SK-N-SH (cell line): Measurements from ENCODE around the gene PLEKHM2. TPM values are rescaled to one million over a fixed set of nuclear protein-coding genes. Genes with fewer than 3 reads are reported as not detected.

Experiments used
- CTCF ChIA-PET: fragments of 300-600, 350-600 bp; formaldehyde crosslinking; extraction: SDS; loops from one replicate; lab custom pipeline; 2021; lab: Yijun Ruan, JAX
- POLR2A ChIA-PET: fragments of 350-600 bp; sonication (Branson Sonifier 250); formaldehyde crosslinking; extraction: SDS; loops from one replicate; lab custom pipeline; 2020; ENCODE audit warnings: antibody characterized with exemption, inconsistent platforms; lab: Yijun Ruan, JAX
- DNase-seq: peaks from one replicate; pipeline ENCODE4 v3.0.0; 2012
- H2AFZ ChIP-seq: fragments of 200-600 bp; sonication (generic); 2 replicates; pipeline ENCODE4 v1.8.1; 2016; ENCODE audit warnings: antibody characterized with exemption, mild to moderate bottlenecking, low read depth
- H3F3A ChIP-seq: fragments of 200-600 bp; sonication (generic); replicated peaks from 2 replicates; pipeline ENCODE3; 2016; ENCODE audit warnings: antibody characterized with exemption, mild to moderate bottlenecking; ENCODE audit not compliant: insufficient read depth
- H3K27ac ChIP-seq, 2 experiments: fragments of 200-500 bp in 1 of 2; fragments of 200-600 bp in 1 of 2; sonication (Bioruptor generic) in 1 of 2; sonication (generic), shearing (Covaris generic) in 1 of 2; 2 replicates each; pipeline versions ENCODE4 v1.5.1 to v1.6.1; 2014 to 2016; ENCODE audit warnings: low read depth in 2 of 2, inconsistent platforms in 1 of 2, low read length in 1 of 2, mild to moderate bottlenecking in 1 of 2, mixed read lengths in 1 of 2
- H3K27me3 ChIP-seq: fragments of 200-600 bp; sonication (generic), shearing (Covaris generic); 2 replicates; pipeline ENCODE4 v1.6.1; 2016; ENCODE audit warnings: mixed run types; ENCODE audit not compliant: insufficient read depth
- H3K36me3 ChIP-seq, 2 experiments: fragments of 200-500 bp in 1 of 2; fragments of 200-600 bp in 1 of 2; sonication (Bioruptor generic) in 1 of 2; sonication (generic) in 1 of 2; replicated peaks in 1 of 2; 2 replicates each; pipeline versions ENCODE3 to v1.5.1; 2014 to 2016; ENCODE audit warnings: low read length in 1 of 2, mild to moderate bottlenecking in 1 of 2; ENCODE audit not compliant: insufficient read depth in 2 of 2, control insufficient read depth in 1 of 2
- H3K4me1 ChIP-seq, 2 experiments: fragments of 200-500 bp in 1 of 2; fragments of 200-600 bp in 1 of 2; sonication (Bioruptor generic) in 1 of 2; sonication (generic), shearing (Covaris generic) in 1 of 2; 2 replicates each; pipeline versions ENCODE4 v1.5.1 to v1.6.1; 2014 to 2016; ENCODE audit warnings: low read depth in 1 of 2, low read length in 1 of 2, mixed run types in 1 of 2; ENCODE audit not compliant: insufficient read depth in 2 of 2, control insufficient read depth in 1 of 2
- H3K4me2 ChIP-seq: fragments of 200-600 bp; sonication (generic), shearing (Covaris generic); 2 replicates; pipeline ENCODE4 v1.6.1; 2017; ENCODE audit warnings: mixed run types
- H3K4me3 ChIP-seq, 2 experiments: fragments of 200-500 bp in 1 of 2; fragments of 200-600 bp in 1 of 2; sonication (Bioruptor generic) in 1 of 2; sonication (generic), shearing (Covaris generic) in 1 of 2; 2 replicates each; pipeline versions ENCODE4 v1.5.1 to v1.8.1; 2014 to 2016; ENCODE audit warnings: low read depth in 2 of 2, inconsistent platforms in 1 of 2, low read length in 1 of 2, mild to moderate bottlenecking in 1 of 2, mixed read lengths in 1 of 2, moderate library complexity in 1 of 2
- H3K79me2 ChIP-seq: fragments of 200-600 bp; sonication (generic); 2 replicates; pipeline ENCODE4 v1.8.1; 2017; ENCODE audit warnings: mild to moderate bottlenecking; ENCODE audit not compliant: insufficient read depth
- H3K9ac ChIP-seq: fragments of 200-600 bp; sonication (generic); 2 replicates; pipeline ENCODE4 v1.6.1; 2017; ENCODE audit warnings: mixed run types
- H3K9me2 ChIP-seq: fragments of 200-600 bp; sonication (generic); 2 replicates; pipeline ENCODE4 v1.6.1; 2017; ENCODE audit warnings: mixed run types
- H3K9me3 ChIP-seq: fragments of 200-600 bp; sonication (generic); 2 replicates; pipeline ENCODE4 v1.6.1; 2017; ENCODE audit warnings: mixed run types, mild to moderate bottlenecking, moderate library complexity
- H4K20me1 ChIP-seq: fragments of 200-600 bp; sonication (generic); 2 replicates; pipeline ENCODE4 v1.6.1; 2017; ENCODE audit warnings: mild to moderate bottlenecking, mixed run types; ENCODE audit not compliant: insufficient read depth
- CTCF ChIP-seq: fragments of 200-600 bp; sonication (generic); IDR thresholded peaks from 2 replicates; pipeline ENCODE4 v1.6.1; 2017; ENCODE audit warnings: antibody characterized with exemption, mild to moderate bottlenecking, moderate library complexity
- EZH2phosphoT487 ChIP-seq: fragments of 200-600 bp; sonication (generic); IDR thresholded peaks from 2 replicates; pipeline ENCODE4 v1.6.1; 2017; ENCODE audit warnings: low read depth, mixed run types, mild to moderate bottlenecking, antibody characterized with exemption, moderate library complexity, borderline replicate concordance
- FOSL2 ChIP-seq: IDR thresholded peaks from 2 replicates; pipeline ENCODE4 v1.4.0; 2012; ENCODE audit warnings: low read depth, mild to moderate bottlenecking, moderate library complexity, borderline replicate concordance
- FOXJ3 ChIP-seq: sonication (generic); formaldehyde crosslinking; IDR thresholded peaks from 2 replicates; pipeline ENCODE4 v1.5.1; 2020; ENCODE audit warnings: mild to moderate bottlenecking, missing genetic modification reagents
- FOXM1 ChIP-seq: IDR thresholded peaks from 2 replicates; pipeline ENCODE4 v1.4.0; 2012; ENCODE audit warnings: low read depth, mild to moderate bottlenecking
- JUND ChIP-seq: IDR thresholded peaks from 2 replicates; pipeline ENCODE4 v1.4.0; 2012
- MAX ChIP-seq: IDR thresholded peaks from 2 replicates; pipeline ENCODE4 v1.4.0; 2012; ENCODE audit warnings: low read depth
- MEF2A ChIP-seq: IDR thresholded peaks from 2 replicates; pipeline ENCODE4 v1.4.0; 2012; ENCODE audit warnings: low read depth, borderline replicate concordance
- MXI1 ChIP-seq: IDR thresholded peaks from 2 replicates; pipeline ENCODE4 v1.6.1; 2012; ENCODE audit warnings: mild to moderate bottlenecking, low read depth, low read length, improper control_type of control experiment
- NFIC ChIP-seq: IDR thresholded peaks from 2 replicates; pipeline ENCODE4 v1.4.0; 2012; ENCODE audit warnings: borderline replicate concordance
- POLR2AphosphoS5 ChIP-seq: IDR thresholded peaks from 2 replicates; pipeline ENCODE4 v1.6.1; 2012; ENCODE audit warnings: low read depth, low read length
- RAD21 ChIP-seq: IDR thresholded peaks from 2 replicates; pipeline ENCODE4 v1.6.1; 2012; ENCODE audit warnings: mild to moderate bottlenecking, low read length
- RCOR1 ChIP-seq: fragments of 150-350 bp; IDR thresholded peaks from 2 replicates; pipeline ENCODE4 v1.6.1; 2017; ENCODE audit warnings: antibody characterized with exemption, low read length
- RFX5 ChIP-seq: IDR thresholded peaks from 2 replicates; pipeline ENCODE4 v1.6.1; 2012; ENCODE audit warnings: mild to moderate bottlenecking, improper control_type of control experiment, low read length
- SIN3A ChIP-seq: IDR thresholded peaks from 2 replicates; pipeline ENCODE4 v1.6.1; 2012; ENCODE audit warnings: low read depth, mild to moderate bottlenecking, low read length, moderate library complexity, borderline replicate concordance
- SMC3 ChIP-seq: IDR thresholded peaks from 2 replicates; pipeline ENCODE4 v1.6.1; 2012; ENCODE audit warnings: low read depth, low read length, improper control_type of control experiment
- TAF1 ChIP-seq: IDR thresholded peaks from 2 replicates; pipeline ENCODE4 v1.6.1; 2012; ENCODE audit warnings: low read depth, mild to moderate bottlenecking, low read length, moderate library complexity, borderline replicate concordance
- USF2 ChIP-seq: fragments of 150-350 bp; IDR thresholded peaks from 2 replicates; pipeline ENCODE4 v1.6.1; 2017; ENCODE audit warnings: antibody characterized with exemption, low read length, low read depth, borderline replicate concordance
- WGBS: methylation state at CpG from one replicate; pipeline ENCODE4 v1.1.6; 2017; ENCODE audit warnings: low lambda C conversion rate; 5-methylcytosine and 5-hydroxymethylcytosine counted together
- polyA plus RNA-seq, 3 experiments: library from polyadenylated mRNA; depleted of rRNA; stranded (reverse); fragments of >200 nt; gene quantifications; 2 replicates each; pipeline ENCODE4 v1.2.3, GENCODE V29; 2012

The PLEKHM2 gene
- polyA plus RNA-seq, 1 of the 3 experiments (the other 2 are of a cell fraction), result 38.9 TPM

GRCh38 chr1:15731735-15732685, 47.9 kb downstream of the PLEKHM2 start:
- Histone ChIP-seq H4K20me1 (no peaks in the 10 kb centered on the region), H3K9me2 (no peaks in the 10 kb centered on the region), H3K9me3 (no peaks in the 10 kb centered on the region), H3K9ac (no peak overlapping the region), H3K4me3 (no peak overlapping the region), H2AFZ (no peak overlapping the region), H3K27me3 (no peaks in the 10 kb centered on the region), H3K27ac (no peak overlapping the region), H3F3A (no peaks in the 10 kb centered on the region), H3K4me2 (no peak overlapping the region), H3K4me1 (peaks cover 0 to 20% of the 10 kb centered on the region in 2 experiments; a peak in 1 of 4 replicates), H3K79me2 (no peaks in the 10 kb centered on the region), H3K36me3 (peaks cover 0 to 67% of the 10 kb centered on the region in 2 experiments)
- no peak for TF ChIP-seq SMC3
- no peak for TF ChIP-seq MAX
- 95% methylated on average over 15 of the region's 39 CpGs for WGBS
- ChIA-PET POLR2A (no interaction called here), CTCF (interaction anchor here (1.2 to 1.3 kb wide), 2 partner anchors 9 to 47 kb away, joined by 3 read pairs; no protein-coding TSS in a partner anchor)
- DNase-seq, result no peak

GRCh38 chr1:15732686-15733081, 48.6 kb downstream of the PLEKHM2 start:
- DNase-seq, result no peak
- Histone ChIP-seq H4K20me1 (no peaks in the 10 kb centered on the region), H3K4me1 (peaks cover 0 to 21% of the 10 kb centered on the region in 2 experiments; a peak in 1 of 4 replicates), H3K9me2 (no peaks in the 10 kb centered on the region), H3K27me3 (no peaks in the 10 kb centered on the region), H3K4me2 (no peak overlapping the region), H3K27ac (no peak overlapping the region), H2AFZ (no peak overlapping the region), H3K9ac (no peak overlapping the region), H3F3A (no peaks in the 10 kb centered on the region), H3K36me3 (peaks cover 0 to 60% of the 10 kb centered on the region in 2 experiments), H3K79me2 (no peaks in the 10 kb centered on the region), H3K4me3 (no peak overlapping the region), H3K9me3 (no peaks in the 10 kb centered on the region)
- WGBS, result 20% methylated on average over 1 of the region's 7 CpGs
- ChIA-PET CTCF (interaction anchor here (1.2 kb wide), 1 partner anchor 9 kb away, joined by 3 read pairs; no protein-coding TSS in a partner anchor), POLR2A (no interaction called here)
- TF ChIP-seq CTCF, result no peak
- no peak for TF ChIP-seq FOXJ3 (CRISPR knock-in tag)
- TF ChIP-seq TAF1, result no peak
- TF ChIP-seq MAX, result no peak
- no peak for TF ChIP-seq FOXM1
- TF ChIP-seq POLR2AphosphoS5, result no peak
- TF ChIP-seq NFIC, result no peak
- no peak for TF ChIP-seq FOSL2
- TF ChIP-seq RAD21, result no peak
- TF ChIP-seq SIN3A, result no peak
- no peak for TF ChIP-seq JUND
- no peak for TF ChIP-seq MXI1
- TF ChIP-seq USF2, result no peak
- no peak for TF ChIP-seq EZH2phosphoT487
- TF ChIP-seq MEF2A, result no peak
- TF ChIP-seq RFX5, result no peak
- no peak for TF ChIP-seq RCOR1
